SK-N-SH (cell line): ENCODE results near the gene CD2.

Source experiments
- CHD2 ChIP-seq: fragments of 150-350 bp; IDR thresholded peaks from 2 replicates; pipeline ENCODE4 v1.6.1; 2018; ENCODE audit warnings: low read length; ENCODE audit not compliant: partially characterized antibody
- CTCF ChIP-seq: fragments of 200-600 bp; sonication (generic); IDR thresholded peaks from 2 replicates; pipeline ENCODE4 v1.6.1; 2017; ENCODE audit warnings: antibody characterized with exemption, mild to moderate bottlenecking, moderate library complexity
- EP300 ChIP-seq, 2 experiments: IDR thresholded peaks; 2 replicates each; pipeline versions ENCODE4 v1.4.0 to v1.6.1; 2012; ENCODE audit warnings: borderline replicate concordance in 1 of 2, low read depth in 1 of 2, low read length in 1 of 2
- FOSL2 ChIP-seq: IDR thresholded peaks from 2 replicates; pipeline ENCODE4 v1.4.0; 2012; ENCODE audit warnings: low read depth, mild to moderate bottlenecking, moderate library complexity, borderline replicate concordance
- NFIC ChIP-seq: IDR thresholded peaks from 2 replicates; pipeline ENCODE4 v1.4.0; 2012; ENCODE audit warnings: borderline replicate concordance
- SIN3A ChIP-seq: IDR thresholded peaks from 2 replicates; pipeline ENCODE4 v1.6.1; 2012; ENCODE audit warnings: low read depth, mild to moderate bottlenecking, low read length, moderate library complexity, borderline replicate concordance
- TAF1 ChIP-seq: IDR thresholded peaks from 2 replicates; pipeline ENCODE4 v1.6.1; 2012; ENCODE audit warnings: low read depth, mild to moderate bottlenecking, low read length, moderate library complexity, borderline replicate concordance

GRCh38 chr1:116766616-116767469, 12.6 kb downstream of the CD2 start:
- no peak for TF ChIP-seq NFIC
- TF ChIP-seq CHD2 = no peak
- TF ChIP-seq TAF1 = no peak
- TF ChIP-seq SIN3A = no peak
- TF ChIP-seq CTCF = no peak
- TF ChIP-seq EP300 (IDR thresholded peaks at IDR 0.05; ENCODE audit: borderline replicate concordance in 1 of 2, low read depth in 1 of 2, low read length in 1 of 2) = no peak
- TF ChIP-seq FOSL2 = no peak
